H1 (cell line): ENCODE measurements around the gene ACACA. TPM values are rescaled to one million over a fixed set of nuclear protein-coding genes. Genes with fewer than 3 reads are reported as not detected.

ENCODE experiments used
- CTCF ChIA-PET: fragments of 300-600 bp; sonication (Branson Sonifier 250); formaldehyde crosslinking; loops from one replicate; lab custom pipeline; 2021; ENCODE audit not compliant: partially characterized antibody; lab: Charles Lee
- POLR2A ChIA-PET: fragments of 300-600 bp; sonication (Branson Sonifier 250); formaldehyde crosslinking; loops from one replicate; lab custom pipeline; 2021; ENCODE audit warnings: inconsistent platforms; ENCODE audit not compliant: partially characterized antibody; lab: Charles Lee
- DNase-seq, 2 experiments: peaks; one replicate each; pipeline versions ENCODE4 v3.0.0 to v3.0.0-alpha.2; 2010 to 2022; ENCODE audit warnings: low spot score in 2 of 2, low read depth in 1 of 2, mixed read lengths in 1 of 2
- FAIRE-seq: peaks from 2 replicates; lab custom pipeline; 2011; peaks lifted over from hg19 to GRCh38; lab: Jason Lieb, UNC
- H2AFZ ChIP-seq: 2 replicates; pipeline ENCODE4 v1.8.1; 2012; ENCODE audit warnings: low read length, inconsistent platforms
- H2AK5ac ChIP-seq: 2 replicates; pipeline ENCODE4 v1.6.1; 2013; ENCODE audit warnings: low read depth, low read length
- H2BK120ac ChIP-seq: replicated peaks from 2 replicates; pipeline ENCODE3; 2013; ENCODE audit warnings: low read depth, low read length, inconsistent platforms
- H2BK12ac ChIP-seq: 2 replicates; pipeline ENCODE4 v1.6.1; 2013; ENCODE audit warnings: low read depth, low read length
- H2BK15ac ChIP-seq: 2 replicates; pipeline ENCODE4 v1.6.1; 2013; ENCODE audit warnings: low read length
- H2BK20ac ChIP-seq: 2 replicates; pipeline ENCODE4 v1.6.1; 2013; ENCODE audit warnings: low read length
- H2BK5ac ChIP-seq: 2 replicates; pipeline ENCODE4 v1.6.1; 2013; ENCODE audit warnings: low read depth, low read length
- H3K14ac ChIP-seq: 2 replicates; pipeline ENCODE4 v1.6.1; 2013; ENCODE audit warnings: inconsistent platforms; ENCODE audit not compliant: insufficient read length
- H3K18ac ChIP-seq: 2 replicates; pipeline ENCODE4 v1.6.1; 2013; ENCODE audit warnings: low read length; ENCODE audit errors: extremely low read depth
- H3K23ac ChIP-seq: 2 replicates; pipeline ENCODE4 v1.6.1; 2013; ENCODE audit warnings: inconsistent platforms; ENCODE audit not compliant: insufficient read length
- H3K23me2 ChIP-seq: 2 replicates; pipeline ENCODE4 v1.6.1; 2013; ENCODE audit warnings: low read depth, low read length
- H3K27ac ChIP-seq: 2 replicates; pipeline ENCODE4 v1.6.1; 2011; ENCODE audit warnings: low read depth, low read length, inconsistent platforms
- H3K27me3 ChIP-seq, 4 experiments: replicated peaks in 1 of 4; 1 replicate in 1 of 4; 2 replicates in 3 of 4; pipeline versions ENCODE4 v1.6.1 to v1.8.1; 2011 to 2013; ENCODE audit warnings: low read length in 3 of 4, mild to moderate bottlenecking in 3 of 4, inconsistent platforms in 2 of 4, mixed read lengths in 2 of 4, moderate library complexity in 1 of 4; ENCODE audit not compliant: control insufficient read depth in 3 of 4, insufficient read depth in 3 of 4; ENCODE audit errors: extremely low read depth in 1 of 4
- H3K36me3 ChIP-seq, 4 experiments: 2 replicates each; pipeline versions ENCODE4 v1.6.1 to v1.8.1; 2011 to 2013; ENCODE audit warnings: mild to moderate bottlenecking in 4 of 4, low read length in 3 of 4, moderate library complexity in 2 of 4, control low read depth in 1 of 4, inconsistent platforms in 1 of 4; ENCODE audit not compliant: insufficient read depth in 4 of 4, control insufficient read depth in 2 of 4
- H3K4ac ChIP-seq: replicated peaks from 2 replicates; pipeline ENCODE3; 2013; ENCODE audit warnings: low read length, low read depth, mixed read lengths, inconsistent platforms; ENCODE audit not compliant: insufficient read length
- H3K4me1 ChIP-seq, 4 experiments: replicated peaks in 1 of 4; 1 replicate in 1 of 4; 2 replicates in 3 of 4; pipeline versions ENCODE4 v1.6.1 to v1.8.1; 2011 to 2013; ENCODE audit warnings: low read length in 3 of 4, inconsistent platforms in 2 of 4, mixed read lengths in 1 of 4; ENCODE audit not compliant: insufficient read depth in 4 of 4, control insufficient read depth in 3 of 4
- H3K4me2 ChIP-seq, 2 experiments: 2 replicates each; pipeline versions ENCODE4 v1.6.1 to v1.8.1; 2011 to 2013; ENCODE audit warnings: low read depth in 2 of 2, low read length in 2 of 2, control low read depth in 1 of 2, inconsistent platforms in 1 of 2, mild to moderate bottlenecking in 1 of 2; ENCODE audit not compliant: insufficient read depth in 1 of 2
- H3K4me3 ChIP-seq, 4 experiments: fragments of 200-600, 300-600 bp in 1 of 4; sonication (generic), shearing (Covaris generic), sonication (Bioruptor Twin) in 1 of 4; 2 replicates each; pipeline versions ENCODE4 v1.5.1 to v1.8.1; 2011 to 2016; ENCODE audit warnings: low read length in 4 of 4, low read depth in 3 of 4, control low read depth in 2 of 4, inconsistent platforms in 2 of 4, mild to moderate bottlenecking in 2 of 4, mixed read lengths in 1 of 4, moderate library complexity in 1 of 4; ENCODE audit not compliant: insufficient read depth in 2 of 4; ENCODE audit errors: extremely low read depth in 1 of 4
- H3K56ac ChIP-seq: replicated peaks from 2 replicates; pipeline ENCODE3; 2013; ENCODE audit warnings: low read depth, mild to moderate bottlenecking, mixed read lengths, low read length, inconsistent platforms; ENCODE audit not compliant: insufficient read length
- H3K79me1 ChIP-seq: 2 replicates; pipeline ENCODE4 v1.6.1; 2013; ENCODE audit warnings: low read depth, low read length, control low read depth
- H3K79me2 ChIP-seq, 2 experiments: 2 replicates each; pipeline versions ENCODE4 v1.6.1 to v1.8.1; 2012 to 2013; ENCODE audit warnings: low read length in 2 of 2, mild to moderate bottlenecking in 2 of 2, inconsistent platforms in 1 of 2; ENCODE audit not compliant: insufficient read depth in 2 of 2, control insufficient read depth in 1 of 2
- H3K9ac ChIP-seq, 4 experiments: replicated peaks in 1 of 4; 1 replicate in 1 of 4; 2 replicates in 3 of 4; pipeline versions ENCODE4 v1.6.1 to v1.8.1; 2011 to 2013; ENCODE audit warnings: low read depth in 3 of 4, low read length in 3 of 4, control low read depth in 2 of 4, mild to moderate bottlenecking in 2 of 4, moderate library complexity in 2 of 4, inconsistent platforms in 1 of 4; ENCODE audit errors: extremely low read depth in 1 of 4
- H3K9me3 ChIP-seq, 2 experiments: 2 replicates each; pipeline versions ENCODE4 v1.6.1 to v1.8.1; 2012 to 2013; ENCODE audit warnings: mild to moderate bottlenecking in 2 of 2, moderate library complexity in 2 of 2, control low read depth in 1 of 2, inconsistent platforms in 1 of 2, low read depth in 1 of 2, low read length in 1 of 2, mixed read lengths in 1 of 2; ENCODE audit not compliant: insufficient read depth in 2 of 2
- H4K20me1 ChIP-seq, 2 experiments: replicated peaks in 1 of 2; 2 replicates each; pipeline versions ENCODE3 to v1.8.1; 2011 to 2013; ENCODE audit warnings: inconsistent platforms in 2 of 2, low read length in 2 of 2, mild to moderate bottlenecking in 1 of 2; ENCODE audit not compliant: insufficient read depth in 2 of 2, control insufficient read depth in 1 of 2
- H4K5ac ChIP-seq: 2 replicates; pipeline ENCODE4 v1.6.1; 2013; ENCODE audit warnings: low read length, low read depth, mixed read lengths, inconsistent platforms; ENCODE audit not compliant: insufficient read length
- H4K8ac ChIP-seq: 2 replicates; pipeline ENCODE4 v1.8.0; 2013; ENCODE audit warnings: mild to moderate bottlenecking, moderate library complexity, low read length, inconsistent platforms; ENCODE audit not compliant: insufficient read depth; ENCODE audit errors: extremely low read depth
- H4K91ac ChIP-seq: replicated peaks from 2 replicates; pipeline ENCODE3; 2013; ENCODE audit warnings: low read length, mixed read lengths, inconsistent platforms; ENCODE audit not compliant: insufficient read length
- CHD1 ChIP-seq: IDR thresholded peaks from 2 replicates; pipeline ENCODE4 v1.6.1; 2012; ENCODE audit warnings: low read depth, low read length, improper control_type of control experiment
- CHD2 ChIP-seq: IDR thresholded peaks from 2 replicates; pipeline ENCODE4 v1.6.1; 2012; ENCODE audit warnings: low read length, improper control_type of control experiment
- KDM1A ChIP-seq: fragments of 200-600, 300-600 bp; sonication (generic); IDR thresholded peaks from 2 replicates; pipeline ENCODE4 v1.7.1; 2016; ENCODE audit warnings: mild to moderate bottlenecking, low read length, borderline replicate concordance
- MAFK ChIP-seq: IDR thresholded peaks from 2 replicates; pipeline ENCODE4 v1.6.1; 2012; ENCODE audit warnings: low read depth, mild to moderate bottlenecking, improper control_type of control experiment, low read length
- PHF8 ChIP-seq: fragments of 200-600 bp; sonication (generic); conservative IDR thresholded peaks from 2 replicates; pipeline ENCODE4 v1.7.1; 2012; ENCODE audit warnings: low read depth, mild to moderate bottlenecking, inconsistent platforms, low read length, moderate library complexity
- POLR2A ChIP-seq, 2 experiments: IDR thresholded peaks; 1 replicate in 1 of 2; 2 replicates in 1 of 2; pipeline ENCODE4 v1.6.1; 2011; ENCODE audit warnings: low read depth in 2 of 2, low read length in 2 of 2, mild to moderate bottlenecking in 2 of 2; ENCODE audit errors: control extremely low read depth in 1 of 2
- SP4 ChIP-seq: IDR thresholded peaks from 2 replicates; pipeline ENCODE4 v1.6.1; 2012; ENCODE audit warnings: low read length, inconsistent platforms
- SUZ12 ChIP-seq: fragments of 200-600 bp; sonication (generic); IDR thresholded peaks from 2 replicates; pipeline ENCODE4 v1.6.1; 2012; ENCODE audit warnings: mild to moderate bottlenecking, inconsistent platforms, low read length, moderate library complexity, mixed read lengths
- TAF7 ChIP-seq: optimal IDR thresholded peaks from 2 replicates; pipeline ENCODE3; 2011; ENCODE audit warnings: low read depth, mild to moderate bottlenecking, inconsistent platforms, low read length, moderate library complexity, borderline replicate concordance
- WGBS, 2 experiments: shearing (Covaris generic) in 1 of 2; methylation state at CpG; one replicate each; pipeline versions ENCODE4 v1.1.6 to v1.1.7; 2013 to 2015; ENCODE audit warnings: low lambda C conversion rate in 2 of 2, mixed read lengths in 2 of 2, inconsistent platforms in 1 of 2, low coverage in 1 of 2, missing lambda C conversion rate in 1 of 2; ENCODE audit not compliant: insufficient replicate concordance in 2 of 2, insufficient coverage in 1 of 2, insufficient read length in 1 of 2; ENCODE audit errors: extremely low coverage in 1 of 2, missing lambda C conversion rate in 1 of 2; 5-methylcytosine and 5-hydroxymethylcytosine counted together
- polyA plus RNA-seq, 7 experiments: library from polyadenylated mRNA; depleted of rRNA in 3 of 7; stranded (reverse) in 5 of 7; unstranded in 2 of 7; fragments of >200 nt in 5 of 7; fragments of 200-250 nt in 2 of 7; gene quantifications; 1 replicate in 5 of 7; 2 replicates in 1 of 7; 4 replicates in 1 of 7; pipeline versions ENCODE4 v1.2.1 to v1.2.3, GENCODE V29; 2011 to 2013; ENCODE audit warnings: missing spikeins in 2 of 7, mixed read lengths in 2 of 7
- total RNA-seq: library from RNA; stranded (reverse); fragmentation: NEBNext Ultra II Directional; extraction: Animal tissue kit (Norgen Biotek cat#: 25700); gene quantifications from 2 replicates; pipeline ENCODE4 v1.2.1, GENCODE V29; 2021

The ACACA gene
- total and polyA plus RNA-seq, 2 of the 8 experiments (the other 6 are each of a cell fraction or from before 2014, with no cell fraction given): 74.0 to 160 TPM

DNA sequence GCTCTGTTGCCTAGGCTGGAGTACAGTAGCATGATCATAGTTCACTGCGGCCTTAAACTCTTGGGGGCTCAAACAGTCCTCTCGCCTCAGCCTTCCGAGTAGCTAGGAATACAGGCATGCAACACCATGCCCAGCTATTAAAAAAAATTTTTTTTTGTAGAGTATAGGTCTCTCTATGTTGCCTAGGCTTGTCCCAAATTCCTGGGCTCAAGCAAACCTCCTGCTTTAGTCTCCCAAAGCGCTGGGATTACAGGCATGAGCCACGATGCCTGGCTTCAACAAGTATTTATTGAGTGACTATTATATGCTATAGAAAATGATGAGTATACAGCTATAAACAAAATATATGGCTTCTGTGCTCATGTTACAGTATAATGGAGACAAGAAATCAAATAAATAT, 97.6 kb downstream of the ACACA start:
- no peak overlapping the region for H2BK5ac ChIP-seq
- no peak for DNase-seq
- CTCF ChIA-PET: interaction anchor here (0.7 to 1.0 kb wide), 2 partner anchors 10 to 29 kb away, joined by 3 read pairs; no protein-coding TSS in a partner anchor
- peaks cover 0 to 4% (median 0%) of the 10 kb centered on the region in 4 experiments; a peak in 2 of 8 replicates for H3K36me3 ChIP-seq
- no peak overlapping the region for H3K56ac ChIP-seq
- H3K14ac ChIP-seq: no peak overlapping the region
- no peak overlapping the region for H2AK5ac ChIP-seq
- H4K91ac ChIP-seq: no peak overlapping the region
- no peak overlapping the region for H2BK20ac ChIP-seq
- H4K8ac ChIP-seq: no peak overlapping the region
- no peaks in the 10 kb centered on the region for H3K27me3 ChIP-seq
- no peaks in the 10 kb centered on the region for H3K9me3 ChIP-seq
- WGBS, 2 experiments: 93% methylated on average over 5 of the region's 5 CpGs; no CpG with 5 or more reads in 1 of the 2 experiments
- peaks cover 0 to 33% of the 10 kb centered on the region in 2 experiments; a peak in 2 of 4 replicates for H3K79me2 ChIP-seq
- no peak overlapping the region for H3K4me2 ChIP-seq
- H3K27ac ChIP-seq: no peak overlapping the region
- H2BK120ac ChIP-seq: no peak overlapping the region
- H4K5ac ChIP-seq: no peak overlapping the region
- TF ChIP-seq KDM1A: no peak
- no peak for TF ChIP-seq PHF8
- TF ChIP-seq CHD1: no peak
- no peak for TF ChIP-seq POLR2A (IDR thresholded peaks at IDR 0.05; ENCODE audit: control extremely low read depth in 1 of 2, low read depth in 2 of 2, low read length in 2 of 2)
- no peak for TF ChIP-seq CHD2
- no peak for TF ChIP-seq MAFK
- TF ChIP-seq TAF7: no peak
- TF ChIP-seq SUZ12: no peak
- TF ChIP-seq SP4: no peak
- TF ChIP-seq, all 59 proteins: peak for 0
- no peak overlapping the region for H3K23ac ChIP-seq
- no peak overlapping the region for H3K9ac ChIP-seq
- H4K20me1 ChIP-seq: peaks cover 0 to 6% of the 10 kb centered on the region in 2 experiments
- no peak overlapping the region for H2BK15ac ChIP-seq
- POLR2A ChIA-PET: interaction anchor here (0.8 to 1.8 kb wide), 3 partner anchors 9 to 22 kb away, joined by 3 to 5 read pairs (median 4); no protein-coding TSS in a partner anchor
- no peak overlapping the region for H3K4me3 ChIP-seq
- H3K4ac ChIP-seq: no peak overlapping the region
- H2AFZ ChIP-seq: no peak overlapping the region
- no peak for FAIRE-seq
- H3K79me1 ChIP-seq: peaks cover 4% of the 10 kb centered on the region; the same call in 1 of the 2 replicates
- no peaks in the 10 kb centered on the region for H3K4me1 ChIP-seq
- no peak overlapping the region for H3K18ac ChIP-seq
- no peak overlapping the region for H2BK12ac ChIP-seq
- H3K23me2 ChIP-seq: no peaks in the 10 kb centered on the region
